Measurements from ENCODE around the gene RNF212. TPM values are rescaled to one million over a fixed set of nuclear protein-coding genes. Genes with fewer than 3 reads are reported as not detected.

RNF212 gene
- polyA plus RNA-seq, 2 of the 4 experiments (the other 2 are of a cell fraction), result 3.0 TPM

GRCh38 chr4:1044469-1045192, 68.7 kb downstream of the RNF212 start:
- peaks cover 54% of the 10 kb centered on the region for H3K4me1 ChIP-seq
- peak overlapping the region; percentile 82 to 99 for H3K27ac ChIP-seq
- no peak overlapping the region for H3K4me3 ChIP-seq
- no peaks in the 10 kb centered on the region for H3K9me3 ChIP-seq
- no peak for DNase-seq (ENCODE audit: low read depth in 1 of 2, low spot score in 1 of 2)
- ATAC-seq, result no peak
- CTCF ChIA-PET, result interaction anchor here (1.2 kb wide), 1 partner anchor 122 kb away, joined by 4 read pairs; no protein-coding TSS in a partner anchor
- no peak for TF ChIP-seq POLR2A (IDR thresholded peaks at IDR 0.05; ENCODE audit: low read length)
- no peak for TF ChIP-seq NR3C1 (IDR thresholded peaks at IDR 0.05)
- TF ChIP-seq, protein P1, sequence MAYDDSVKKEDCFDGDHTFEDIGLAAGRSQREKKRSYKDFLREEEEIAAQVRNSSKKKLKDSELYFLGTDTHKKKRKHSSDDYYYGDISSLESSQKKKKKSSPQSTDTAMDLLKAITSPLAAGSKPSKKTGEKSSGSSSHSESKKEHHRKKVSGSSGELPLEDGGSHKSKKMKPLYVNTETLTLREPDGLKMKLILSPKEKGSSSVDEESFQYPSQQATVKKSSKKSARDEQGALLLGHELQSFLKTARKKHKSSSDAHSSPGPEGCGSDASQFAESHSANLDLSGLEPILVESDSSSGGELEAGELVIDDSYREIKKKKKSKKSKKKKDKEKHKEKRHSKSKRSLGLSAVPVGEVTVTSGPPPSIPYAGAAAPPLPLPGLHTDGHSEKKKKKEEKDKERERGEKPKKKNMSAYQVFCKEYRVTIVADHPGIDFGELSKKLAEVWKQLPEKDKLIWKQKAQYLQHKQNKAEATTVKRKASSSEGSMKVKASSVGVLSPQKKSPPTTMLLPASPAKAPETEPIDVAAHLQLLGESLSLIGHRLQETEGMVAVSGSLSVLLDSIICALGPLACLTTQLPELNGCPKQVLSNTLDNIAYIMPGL (CRISPR knock-in tag; IDR thresholded peaks at IDR 0.05; ENCODE audit: borderline replicate concordance), result no peak
- TF ChIP-seq HDAC2 (IDR thresholded peaks at IDR 0.05), result no peak
- TF ChIP-seq POLR2AphosphoS2 (conservative IDR thresholded peaks at IDR 0.05; ENCODE audit: low read length), result no peak
- no peak for TF ChIP-seq HEYL (CRISPR knock-in tag; IDR thresholded peaks at IDR 0.05)
- no peak for TF ChIP-seq JUNB (IDR thresholded peaks at IDR 0.05)
- TF ChIP-seq, protein P2, sequence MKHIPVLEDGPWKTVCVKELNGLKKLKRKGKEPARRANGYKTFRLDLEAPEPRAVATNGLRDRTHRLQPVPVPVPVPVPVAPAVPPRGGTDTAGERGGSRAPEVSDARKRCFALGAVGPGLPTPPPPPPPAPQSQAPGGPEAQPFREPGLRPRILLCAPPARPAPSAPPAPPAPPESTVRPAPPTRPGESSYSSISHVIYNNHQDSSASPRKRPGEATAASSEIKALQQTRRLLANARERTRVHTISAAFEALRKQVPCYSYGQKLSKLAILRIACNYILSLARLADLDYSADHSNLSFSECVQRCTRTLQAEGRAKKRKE (CRISPR knock-in tag; IDR thresholded peaks at IDR 0.05; ENCODE audit: low read depth), result no peak
- TF ChIP-seq, protein P3, sequence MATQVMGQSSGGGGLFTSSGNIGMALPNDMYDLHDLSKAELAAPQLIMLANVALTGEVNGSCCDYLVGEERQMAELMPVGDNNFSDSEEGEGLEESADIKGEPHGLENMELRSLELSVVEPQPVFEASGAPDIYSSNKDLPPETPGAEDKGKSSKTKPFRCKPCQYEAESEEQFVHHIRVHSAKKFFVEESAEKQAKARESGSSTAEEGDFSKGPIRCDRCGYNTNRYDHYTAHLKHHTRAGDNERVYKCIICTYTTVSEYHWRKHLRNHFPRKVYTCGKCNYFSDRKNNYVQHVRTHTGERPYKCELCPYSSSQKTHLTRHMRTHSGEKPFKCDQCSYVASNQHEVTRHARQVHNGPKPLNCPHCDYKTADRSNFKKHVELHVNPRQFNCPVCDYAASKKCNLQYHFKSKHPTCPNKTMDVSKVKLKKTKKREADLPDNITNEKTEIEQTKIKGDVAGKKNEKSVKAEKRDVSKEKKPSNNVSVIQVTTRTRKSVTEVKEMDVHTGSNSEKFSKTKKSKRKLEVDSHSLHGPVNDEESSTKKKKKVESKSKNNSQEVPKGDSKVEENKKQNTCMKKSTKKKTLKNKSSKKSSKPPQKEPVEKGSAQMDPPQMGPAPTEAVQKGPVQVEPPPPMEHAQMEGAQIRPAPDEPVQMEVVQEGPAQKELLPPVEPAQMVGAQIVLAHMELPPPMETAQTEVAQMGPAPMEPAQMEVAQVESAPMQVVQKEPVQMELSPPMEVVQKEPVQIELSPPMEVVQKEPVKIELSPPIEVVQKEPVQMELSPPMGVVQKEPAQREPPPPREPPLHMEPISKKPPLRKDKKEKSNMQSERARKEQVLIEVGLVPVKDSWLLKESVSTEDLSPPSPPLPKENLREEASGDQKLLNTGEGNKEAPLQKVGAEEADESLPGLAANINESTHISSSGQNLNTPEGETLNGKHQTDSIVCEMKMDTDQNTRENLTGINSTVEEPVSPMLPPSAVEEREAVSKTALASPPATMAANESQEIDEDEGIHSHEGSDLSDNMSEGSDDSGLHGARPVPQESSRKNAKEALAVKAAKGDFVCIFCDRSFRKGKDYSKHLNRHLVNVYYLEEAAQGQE (IDR thresholded peaks at IDR 0.05), result no peak
- TF ChIP-seq, protein P4, sequence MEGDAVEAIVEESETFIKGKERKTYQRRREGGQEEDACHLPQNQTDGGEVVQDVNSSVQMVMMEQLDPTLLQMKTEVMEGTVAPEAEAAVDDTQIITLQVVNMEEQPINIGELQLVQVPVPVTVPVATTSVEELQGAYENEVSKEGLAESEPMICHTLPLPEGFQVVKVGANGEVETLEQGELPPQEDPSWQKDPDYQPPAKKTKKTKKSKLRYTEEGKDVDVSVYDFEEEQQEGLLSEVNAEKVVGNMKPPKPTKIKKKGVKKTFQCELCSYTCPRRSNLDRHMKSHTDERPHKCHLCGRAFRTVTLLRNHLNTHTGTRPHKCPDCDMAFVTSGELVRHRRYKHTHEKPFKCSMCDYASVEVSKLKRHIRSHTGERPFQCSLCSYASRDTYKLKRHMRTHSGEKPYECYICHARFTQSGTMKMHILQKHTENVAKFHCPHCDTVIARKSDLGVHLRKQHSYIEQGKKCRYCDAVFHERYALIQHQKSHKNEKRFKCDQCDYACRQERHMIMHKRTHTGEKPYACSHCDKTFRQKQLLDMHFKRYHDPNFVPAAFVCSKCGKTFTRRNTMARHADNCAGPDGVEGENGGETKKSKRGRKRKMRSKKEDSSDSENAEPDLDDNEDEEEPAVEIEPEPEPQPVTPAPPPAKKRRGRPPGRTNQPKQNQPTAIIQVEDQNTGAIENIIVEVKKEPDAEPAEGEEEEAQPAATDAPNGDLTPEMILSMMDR (IDR thresholded peaks at IDR 0.05), result no peak
- no peak for TF ChIP-seq NPAS2 (CRISPR knock-in tag; IDR thresholded peaks at IDR 0.05; ENCODE audit: borderline replicate concordance)
- no peak for TF ChIP-seq TP53 (CRISPR knock-in tag; IDR thresholded peaks at IDR 0.05)
- TF ChIP-seq MYC (IDR thresholded peaks at IDR 0.05; ENCODE audit: borderline replicate concordance, low read length), result no peak
- no peak for TF ChIP-seq NFE2L2 (conservative IDR thresholded peaks at IDR 0.05; ENCODE audit: low read length)
- no peak for TF ChIP-seq HOXB5 (CRISPR knock-in tag; IDR thresholded peaks at IDR 0.05)
- no peak for TF ChIP-seq CHD4 (IDR thresholded peaks at IDR 0.05; ENCODE audit: borderline replicate concordance)
- no peak for TF ChIP-seq GATA3 (IDR thresholded peaks at IDR 0.05; ENCODE audit: borderline replicate concordance)
- TF ChIP-seq FOSL2 (IDR thresholded peaks at IDR 0.05), result no peak
- no peak for TF ChIP-seq FOSL2 (CRISPR knock-in tag; IDR thresholded peaks at IDR 0.05)
- TF ChIP-seq, protein P5, sequence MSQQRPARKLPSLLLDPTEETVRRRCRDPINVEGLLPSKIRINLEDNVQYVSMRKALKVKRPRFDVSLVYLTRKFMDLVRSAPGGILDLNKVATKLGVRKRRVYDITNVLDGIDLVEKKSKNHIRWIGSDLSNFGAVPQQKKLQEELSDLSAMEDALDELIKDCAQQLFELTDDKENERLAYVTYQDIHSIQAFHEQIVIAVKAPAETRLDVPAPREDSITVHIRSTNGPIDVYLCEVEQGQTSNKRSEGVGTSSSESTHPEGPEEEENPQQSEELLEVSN (IDR thresholded peaks at IDR 0.05; ENCODE audit: borderline replicate concordance, low read depth), result no peak
- TF ChIP-seq RFX5 (IDR thresholded peaks at IDR 0.05), result no peak
- 92% methylated on average over 6 of the region's 12 CpGs for WGBS (ENCODE audit: missing lambda C conversion rate)
- H3K4me2 ChIP-seq, result peak overlapping the region; percentile 68
- no peak for FAIRE-seq
- POLR2A ChIA-PET, result no interaction called here
